ENCODE measurements around the gene MLPH.

DNA sequence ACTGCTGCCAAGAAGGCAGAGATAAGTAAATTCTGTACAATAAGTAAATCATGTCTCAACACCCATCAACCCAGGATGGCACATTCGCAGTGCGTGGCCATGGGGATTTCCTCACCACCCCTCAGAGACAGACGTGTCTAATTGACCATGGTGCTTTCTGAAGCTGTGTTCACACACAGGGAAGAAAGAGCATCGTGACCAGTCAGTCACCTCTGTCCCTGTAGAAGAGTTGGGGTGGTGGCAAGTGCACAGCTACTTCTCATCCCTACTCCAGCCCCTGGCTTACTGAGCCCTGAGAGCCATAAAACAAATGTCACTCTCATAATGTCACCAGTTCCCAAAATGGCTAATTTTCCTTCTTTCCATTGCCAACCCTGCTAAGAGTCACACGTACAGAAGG, 31.3 kb upstream of the MLPH start:
- no peak for TF ChIP-seq CTCF (IDR thresholded peaks at IDR 0.05)
- TF ChIP-seq POLR2A (IDR thresholded peaks at IDR 0.05): no peak
